ENCODE results near the gene HSD3B2.

GRCh38 chr1:119470377-119470776, 55.4 kb downstream of the HSD3B2 start:
- TF ChIP-seq ZSCAN22 (CRISPR knock-in tag; IDR thresholded peaks at IDR 0.05) (no peak), ZZZ3 (CRISPR knock-in tag; IDR thresholded peaks at IDR 0.05; ENCODE audit: borderline replicate concordance) (no peak), CTCF (CRISPR knock-in tag; IDR thresholded peaks at IDR 0.05) (no peak), TBP (CRISPR knock-in tag; IDR thresholded peaks at IDR 0.05) (no peak), CHD2 (IDR thresholded peaks at IDR 0.05; ENCODE audit: low read depth, low read length) (no peak), ZBTB1 (CRISPR knock-in tag; IDR thresholded peaks at IDR 0.05; ENCODE audit: borderline replicate concordance) (no peak), MIER2 (CRISPR knock-in tag; IDR thresholded peaks at IDR 0.05) (no peak), CEBPG (CRISPR knock-in tag; IDR thresholded peaks at IDR 0.05) (no peak), ZNF7 (CRISPR knock-in tag; IDR thresholded peaks at IDR 0.05) (no peak), HNRNPUL1 (IDR thresholded peaks at IDR 0.05; ENCODE audit: low read depth, low read length) (no peak), DPF2 (CRISPR knock-in tag; IDR thresholded peaks at IDR 0.05; ENCODE audit: borderline replicate concordance, low read depth) (no peak)

Data from HepG2 (cell line).